ENCODE measurements around the gene ATF6B. TPM values are rescaled to one million over a fixed set of nuclear protein-coding genes. Genes with fewer than 3 reads are reported as not detected.

The ATF6B gene
- total RNA-seq, 1 experiment from 2014 or later, result 87.2 TPM

DNA sequence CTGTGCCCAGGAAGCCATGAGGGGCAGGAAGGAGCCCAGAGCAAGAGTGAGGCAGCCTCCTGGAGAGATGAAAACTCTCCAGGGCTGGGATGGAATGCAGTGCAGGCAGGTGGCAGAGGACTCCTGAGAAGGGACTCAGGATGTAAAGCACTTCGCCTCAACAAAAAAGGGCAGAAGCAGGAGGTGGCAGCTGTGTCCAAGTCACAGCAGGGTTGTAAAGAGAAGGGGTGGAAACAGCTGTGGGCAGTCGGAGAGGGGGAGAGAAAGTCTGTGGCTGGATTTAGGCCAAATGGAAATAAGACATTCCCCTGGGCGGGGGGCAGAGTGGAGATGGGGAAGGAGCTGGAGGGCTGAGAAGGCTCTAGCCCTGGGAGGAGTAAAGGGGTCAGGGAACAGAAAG, 54.9 kb downstream of the ATF6B start:
- H3K4me3 ChIP-seq, result no peak overlapping the region
- H3F3A ChIP-seq (ENCODE audit: insufficient read depth, low read depth), result peaks cover 27% of the 10 kb centered on the region
- BruUV-seq (replicated peaks), result no TSS peak
- no peaks in the 10 kb centered on the region for H3K9me3 ChIP-seq (ENCODE audit: insufficient read depth, low read depth)
- intact Hi-C loops (cut with micrococcal nuclease; ENCODE audit: unreplicated experiment), result no loop called here
- no peaks in the 10 kb centered on the region for H4K20me1 ChIP-seq (ENCODE audit: insufficient read depth)
- TF ChIP-seq EZH2 (IDR thresholded peaks at IDR 0.05; ENCODE audit: low read depth), result no peak
- no peak for TF ChIP-seq CTCF (conservative IDR thresholded peaks at IDR 0.05)
- peaks cover 25% of the 10 kb centered on the region for H3K4me1 ChIP-seq (replicated peaks; ENCODE audit: insufficient read depth)
- H2AFZ ChIP-seq, result no peak overlapping the region
- DNase-seq, result no peak
- H3K79me2 ChIP-seq (ENCODE audit: low read depth), result no peaks in the 10 kb centered on the region
- no peaks in the 10 kb centered on the region for H3K9me2 ChIP-seq (ENCODE audit: insufficient read depth)
- POLR2A ChIA-PET (ENCODE audit: unreplicated experiment), result no interaction called here
- no peaks in the 10 kb centered on the region for H3K36me3 ChIP-seq (ENCODE audit: low read depth)
- H3K27me3 ChIP-seq (ENCODE audit: insufficient read depth, low read depth), result no peaks in the 10 kb centered on the region
- H3K27ac ChIP-seq, result no peak overlapping the region
- H3K4me2 ChIP-seq, result no peak overlapping the region
- CTCF ChIA-PET, result no interaction called here

DNA sequence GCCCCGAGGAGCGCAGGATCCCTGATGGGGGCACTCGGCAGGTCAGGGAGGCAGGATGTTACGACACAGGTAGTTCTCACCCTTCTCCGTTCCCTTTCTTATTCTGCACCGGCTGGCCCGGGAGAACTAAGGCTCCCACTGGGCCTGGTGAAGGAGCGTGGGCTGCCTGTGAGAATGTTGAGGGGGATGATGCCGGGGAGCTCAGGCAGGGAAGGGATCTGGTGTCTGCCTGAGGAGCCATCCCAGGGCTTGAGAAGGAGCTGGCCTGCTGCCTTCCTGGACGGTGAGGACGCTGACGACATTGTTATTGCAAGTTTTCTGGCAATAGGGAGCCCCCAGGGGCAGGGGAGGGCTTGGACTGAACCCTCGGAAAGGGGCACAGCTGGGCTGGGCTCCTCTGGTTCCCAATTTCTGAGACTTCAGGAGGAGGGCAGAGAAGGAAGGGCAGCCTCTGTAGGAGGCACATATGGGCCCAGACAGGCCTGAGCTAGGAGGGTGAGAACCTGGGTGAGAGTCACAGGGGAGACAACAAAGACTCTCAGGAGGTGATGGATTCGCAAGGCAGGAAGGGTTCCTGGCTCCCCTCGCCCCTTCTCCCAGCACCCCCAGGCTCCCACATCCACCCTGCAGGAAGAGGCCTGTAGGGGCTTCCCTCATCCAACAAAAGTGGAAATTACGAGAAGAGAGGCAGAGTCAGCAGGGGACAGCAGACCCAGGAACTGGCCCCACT, 57.1 kb downstream of the ATF6B start:
- Histone ChIP-seq H3K9me3 (ENCODE audit: insufficient read depth, low read depth) (no peaks in the 10 kb centered on the region), H3K79me2 (ENCODE audit: low read depth) (no peaks in the 10 kb centered on the region), H2AFZ (no peak overlapping the region), H3K4me1 (replicated peaks; ENCODE audit: insufficient read depth) (peaks cover 8% of the 10 kb centered on the region), H3K27me3 (ENCODE audit: insufficient read depth, low read depth) (no peaks in the 10 kb centered on the region), H3F3A (ENCODE audit: insufficient read depth, low read depth) (peaks cover 10% of the 10 kb centered on the region; the same call in 1 of the 2 replicates), H3K4me2 (no peak overlapping the region), H3K9me2 (ENCODE audit: insufficient read depth) (no peaks in the 10 kb centered on the region), H4K20me1 (ENCODE audit: insufficient read depth) (no peaks in the 10 kb centered on the region), H3K4me3 (no peak overlapping the region), H3K36me3 (ENCODE audit: low read depth) (no peaks in the 10 kb centered on the region), H3K27ac (no peak overlapping the region)
- CTCF ChIA-PET, result no interaction called here
- POLR2A ChIA-PET (ENCODE audit: unreplicated experiment), result no interaction called here
- DNase-seq, result no peak
- intact Hi-C loops (cut with micrococcal nuclease; ENCODE audit: unreplicated experiment), result no loop called here
- BruUV-seq (replicated peaks), result no TSS peak
- TF ChIP-seq CTCF (conservative IDR thresholded peaks at IDR 0.05) (no peak), EZH2 (IDR thresholded peaks at IDR 0.05; ENCODE audit: low read depth) (no peak)

DNA sequence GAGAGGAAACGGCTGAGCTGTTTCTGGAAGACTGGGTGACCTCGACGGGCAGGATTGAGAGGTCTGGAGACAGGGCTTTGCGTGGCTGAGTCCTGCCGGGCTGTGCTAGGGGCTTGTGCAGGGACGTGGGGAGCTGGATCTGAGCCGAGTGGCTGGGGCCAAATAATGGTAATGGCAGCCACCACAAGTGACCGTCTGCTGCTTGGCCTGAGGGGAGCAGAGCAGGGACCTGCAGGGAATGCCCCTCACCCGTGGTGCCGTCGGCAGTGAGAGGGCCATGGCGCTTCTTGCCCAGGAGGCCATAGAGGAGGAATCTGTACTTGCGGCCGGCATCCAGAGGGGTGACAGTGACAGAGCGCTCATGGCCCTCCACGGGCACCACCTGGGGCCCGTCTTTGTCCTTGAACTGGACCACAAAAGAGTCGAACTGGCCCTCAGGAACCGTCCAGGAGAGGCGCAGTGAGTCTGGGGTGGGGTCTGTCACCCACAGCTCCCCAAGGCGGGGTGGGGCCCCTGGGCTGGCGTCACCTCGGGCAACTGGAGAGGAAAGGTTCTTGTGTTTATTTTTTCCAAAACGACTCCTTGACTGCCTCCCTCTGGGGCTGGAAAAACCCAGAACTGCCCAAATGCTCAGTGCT, 58.0 kb downstream of the ATF6B start:
- Histone ChIP-seq H3K4me3 (no peak overlapping the region), H3K9me3 (ENCODE audit: insufficient read depth, low read depth) (no peaks in the 10 kb centered on the region), H3K4me2 (no peak overlapping the region), H3K36me3 (ENCODE audit: low read depth) (no peaks in the 10 kb centered on the region), H3K27ac (no peak overlapping the region), H3K27me3 (ENCODE audit: insufficient read depth, low read depth) (no peaks in the 10 kb centered on the region), H4K20me1 (ENCODE audit: insufficient read depth) (no peaks in the 10 kb centered on the region), H3F3A (ENCODE audit: insufficient read depth, low read depth) (peaks cover under 1% of the 10 kb centered on the region; the same call in 1 of the 2 replicates), H3K9me2 (ENCODE audit: insufficient read depth) (no peaks in the 10 kb centered on the region), H2AFZ (no peak overlapping the region), H3K4me1 (replicated peaks; ENCODE audit: insufficient read depth) (no peaks in the 10 kb centered on the region), H3K79me2 (ENCODE audit: low read depth) (no peaks in the 10 kb centered on the region)
- DNase-seq, result no peak
- BruUV-seq (replicated peaks), result no TSS peak
- POLR2A ChIA-PET (ENCODE audit: unreplicated experiment), result no interaction called here
- intact Hi-C loops (cut with micrococcal nuclease; ENCODE audit: unreplicated experiment), result no loop called here
- CTCF ChIA-PET, result no interaction called here
- TF ChIP-seq CTCF (conservative IDR thresholded peaks at IDR 0.05) (no peak), EZH2 (IDR thresholded peaks at IDR 0.05; ENCODE audit: low read depth) (no peak)

Measured in PC-9 (cell line).